HG03103 (cell line): ENCODE results near the gene R3HDM2.
"Not testable (repeated sequence)": the region's sequence is repeated elsewhere in the genome, so short reads cannot be mapped to it uniquely, and the experiment has no call there.

Experiments used
- ATAC-seq: cut with Tn5 transposase; IDR thresholded peaks from one replicate; pipeline ENCODE4 v1.9.1; 2021; ENCODE audit warnings: low read depth; ENCODE audit not compliant: unreplicated experiment

Gene R3HDM2

DNA sequence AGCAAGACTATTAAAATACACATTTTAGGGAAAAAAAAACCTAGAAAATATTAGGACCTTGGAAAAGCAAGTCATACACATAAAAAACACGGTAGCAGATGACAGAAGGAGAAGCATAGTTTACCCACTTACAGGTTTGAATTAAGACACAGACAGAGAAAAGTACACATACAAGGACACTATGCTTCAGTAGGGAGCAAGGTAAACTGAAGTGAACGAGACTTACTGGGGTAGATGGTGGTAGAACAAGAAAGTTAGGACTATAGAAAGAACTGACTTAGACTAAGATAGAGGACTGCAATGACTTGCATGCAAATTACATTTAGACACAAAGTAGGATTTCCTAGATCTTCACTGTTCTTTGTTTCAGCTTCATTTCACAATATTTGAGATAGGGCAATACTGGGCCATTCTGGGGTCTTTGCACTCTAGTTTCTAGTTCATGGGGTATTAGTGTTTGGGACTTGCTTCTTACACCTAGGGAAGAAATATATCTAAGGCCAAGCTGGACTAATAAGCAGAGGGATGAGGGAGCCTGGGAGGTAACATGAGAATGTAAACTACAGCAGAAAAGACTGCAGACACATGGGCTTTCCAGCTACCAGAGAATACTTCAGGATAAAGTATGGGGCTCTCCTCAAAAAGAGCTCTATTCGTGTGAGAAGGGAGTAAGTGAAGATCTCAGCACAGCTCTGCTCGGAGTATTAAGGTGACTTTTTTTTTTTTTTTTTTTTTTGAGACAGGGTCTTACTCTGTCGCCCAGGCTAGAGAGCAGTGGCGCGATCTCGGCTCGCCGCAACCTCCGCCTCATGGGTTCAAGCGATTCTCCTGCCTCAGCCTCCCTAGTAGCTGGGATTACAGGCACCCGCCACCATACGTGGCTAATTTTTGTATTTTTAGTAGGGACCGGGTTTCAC, 152.1 kb downstream of the R3HDM2 start:
- no peak for ATAC-seq

DNA sequence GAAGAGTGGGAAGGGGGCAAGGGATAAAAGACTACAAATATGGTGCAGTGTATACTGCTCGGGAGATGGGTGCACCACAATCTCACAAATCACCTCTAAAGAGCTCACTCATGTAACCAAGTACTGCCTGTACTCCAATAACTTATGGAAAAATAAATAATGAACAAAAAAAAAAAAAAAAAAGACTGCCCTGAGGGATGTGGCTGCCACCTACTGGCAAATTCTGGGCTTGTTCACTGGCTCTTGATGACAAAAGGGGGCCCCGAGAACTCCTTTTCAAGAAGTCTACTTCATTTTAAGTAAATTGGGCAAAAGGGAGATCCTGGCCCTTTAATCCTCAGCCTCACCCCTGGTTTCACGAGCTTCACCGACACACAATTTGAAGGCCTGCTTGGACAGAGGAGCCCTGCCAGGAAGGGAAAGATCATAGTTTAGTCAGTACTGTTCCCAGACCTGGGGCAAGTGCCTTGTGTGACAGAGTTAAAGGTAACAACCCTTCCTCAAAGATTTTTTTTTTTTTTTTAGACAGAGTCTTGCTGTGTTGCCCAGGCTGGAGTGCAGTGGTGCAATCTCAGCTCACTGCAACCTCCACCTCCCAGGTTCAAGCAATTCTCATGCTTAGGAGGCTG, 153.8 kb downstream of the R3HDM2 start:
- no peak for ATAC-seq

DNA sequence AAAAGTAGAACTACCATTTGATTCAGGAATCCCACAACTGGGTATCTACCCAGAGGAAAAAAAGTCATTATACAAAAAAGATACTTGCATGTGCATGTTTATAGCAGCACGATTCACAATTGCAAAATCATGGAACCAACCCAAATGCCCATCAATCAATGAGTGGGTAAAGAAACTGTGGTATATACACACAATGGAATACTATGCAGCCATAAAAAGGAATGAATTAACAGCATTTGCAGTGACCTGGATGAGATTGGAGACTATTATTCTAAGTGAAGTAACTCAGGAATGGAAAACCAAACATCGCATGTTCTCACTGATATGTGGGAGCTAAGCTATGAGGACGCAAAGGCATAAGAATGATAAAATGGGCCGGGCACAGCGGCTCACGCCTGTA, 154.6 kb downstream of the R3HDM2 start:
- not testable (repeated sequence) for ATAC-seq

DNA sequence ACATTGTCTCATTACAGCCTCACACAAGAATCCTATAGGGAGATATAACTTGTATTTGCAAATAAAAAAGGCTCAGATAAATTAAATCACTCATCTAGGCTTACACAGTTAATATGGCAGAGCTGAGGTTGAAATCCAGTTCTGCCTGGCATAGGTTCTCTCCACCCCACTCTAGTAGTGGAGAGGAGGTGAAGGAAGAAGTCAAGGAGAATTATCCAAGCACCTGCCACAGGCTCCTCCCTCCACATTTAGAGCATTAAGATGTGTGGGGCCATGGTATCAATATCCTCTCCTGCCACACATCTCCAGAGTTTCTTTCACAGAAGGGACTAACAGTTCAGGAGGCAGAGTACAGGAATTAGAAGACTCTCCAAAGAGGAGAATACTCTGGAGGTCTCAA, 157.3 kb downstream of the R3HDM2 start:
- ATAC-seq: no peak

DNA sequence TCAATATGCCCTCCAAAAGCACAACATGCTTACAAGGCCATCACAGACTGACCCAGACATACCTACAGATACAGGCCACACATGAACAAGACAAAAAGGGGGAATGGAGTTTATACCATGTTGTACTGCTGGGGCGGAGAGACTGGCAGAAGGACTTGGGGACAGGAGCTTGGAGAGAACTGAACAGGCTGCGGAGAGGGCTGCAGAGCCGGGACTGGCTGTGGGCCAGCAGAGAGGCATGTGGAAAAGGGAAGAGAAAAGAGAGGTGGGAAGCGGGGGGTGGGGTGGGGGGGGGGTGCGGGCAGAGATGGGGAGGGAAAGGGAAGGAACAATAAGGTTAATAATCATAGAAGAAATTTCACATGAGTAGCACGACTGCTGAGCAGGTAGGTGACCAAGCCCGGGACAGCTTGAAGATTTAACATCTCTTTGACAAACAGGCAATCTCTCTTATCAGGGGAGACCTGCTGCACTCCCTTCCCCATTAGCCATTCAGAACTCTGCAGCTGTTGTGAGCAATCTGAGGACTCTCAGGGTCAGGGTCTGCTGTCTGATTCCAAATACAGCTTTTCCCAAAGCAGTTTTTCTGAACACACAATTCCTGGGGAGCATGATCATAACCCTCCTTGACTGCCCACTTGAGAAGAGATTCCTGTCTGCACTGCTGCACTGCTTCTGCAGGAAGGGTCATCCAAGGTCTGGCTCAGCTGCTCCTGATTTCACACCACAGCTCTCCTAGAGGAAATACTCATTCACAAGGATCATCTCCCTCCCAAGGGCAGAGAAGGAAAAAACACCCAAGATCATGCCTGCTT, 158.3 kb downstream of the R3HDM2 start:
- no peak for ATAC-seq

DNA sequence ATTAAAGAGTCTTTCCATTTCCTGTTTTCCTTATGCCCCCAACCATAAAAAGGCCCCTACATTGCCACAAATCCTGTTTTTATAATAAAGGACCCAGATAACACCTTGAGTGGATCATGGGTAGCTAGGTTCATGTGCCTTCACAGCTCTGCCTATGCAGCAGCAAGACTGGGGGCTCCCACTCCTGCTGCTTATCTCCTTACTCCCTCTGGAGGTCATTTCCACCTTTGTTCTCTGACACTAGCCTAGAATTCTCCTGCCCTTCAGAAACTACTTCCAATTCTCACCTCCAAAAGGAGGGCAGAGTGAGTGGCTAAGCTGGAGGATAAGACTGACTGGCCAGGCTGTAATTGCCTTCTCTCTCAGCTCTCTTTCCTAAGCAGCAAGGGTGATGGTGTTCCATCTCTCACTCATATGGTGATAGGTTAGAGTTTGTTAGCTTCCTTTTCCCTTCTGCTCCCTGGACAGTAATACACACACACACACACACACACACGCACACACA, 159.8 kb downstream of the R3HDM2 start:
- ATAC-seq: no peak

DNA sequence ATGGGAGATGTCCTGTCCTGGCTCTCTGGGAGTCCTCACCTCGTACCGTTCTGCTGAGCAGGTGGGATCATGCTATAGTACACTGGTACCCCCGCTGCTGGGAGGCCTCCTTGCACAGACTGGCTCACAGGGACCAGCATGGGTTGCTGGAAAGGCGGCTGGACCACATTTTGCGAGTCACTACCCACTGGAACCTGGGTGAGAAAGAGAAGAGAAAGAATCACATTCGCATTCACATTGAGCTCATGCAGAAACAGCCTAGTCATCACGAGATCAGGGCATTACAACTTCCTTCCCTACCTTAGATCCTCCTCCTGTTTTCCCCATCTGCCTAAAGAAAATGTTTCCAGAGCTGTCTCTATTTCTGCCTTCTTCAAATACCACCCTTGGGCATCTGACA, 162.6 kb downstream of the R3HDM2 start:
- ATAC-seq: no peak

DNA sequence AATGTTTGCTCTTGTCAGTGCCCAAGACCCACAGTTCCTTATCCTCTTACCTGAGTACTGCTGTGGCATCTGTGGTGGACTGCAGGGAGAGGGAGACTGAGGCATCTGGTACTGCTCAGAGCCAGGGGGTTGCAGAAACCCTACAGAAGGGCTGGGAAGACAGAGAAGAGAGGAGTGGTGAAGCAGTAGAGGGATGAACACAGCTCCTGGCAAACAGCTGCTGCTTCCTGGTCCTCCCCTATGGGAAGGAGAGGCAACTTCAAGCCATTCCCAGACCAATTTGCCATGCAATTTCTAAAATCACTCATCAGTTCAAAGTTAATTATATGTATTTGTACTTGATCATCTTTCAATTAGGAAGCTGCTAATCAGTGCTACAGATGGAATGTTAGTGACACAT, 164.2 kb downstream of the R3HDM2 start:
- no peak for ATAC-seq

DNA sequence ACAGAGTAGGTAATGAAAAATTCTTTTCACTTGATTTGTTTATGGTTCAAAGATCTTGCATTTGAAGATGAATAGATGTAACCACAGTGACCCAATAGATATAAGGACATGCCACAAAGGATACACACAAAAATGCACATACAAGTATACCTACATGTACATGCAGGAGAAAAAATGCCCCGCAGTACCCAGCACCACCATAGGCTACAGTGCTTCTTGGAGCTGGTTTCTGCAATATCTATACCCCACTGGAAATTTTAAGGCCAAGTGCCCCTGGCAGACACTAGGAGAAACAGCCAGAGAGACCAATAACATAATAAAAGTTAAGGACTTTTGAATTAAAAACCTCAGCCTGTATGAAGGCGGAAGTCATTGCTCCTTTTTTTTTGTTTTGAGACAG, 167.7 kb downstream of the R3HDM2 start:
- ATAC-seq: no peak

DNA sequence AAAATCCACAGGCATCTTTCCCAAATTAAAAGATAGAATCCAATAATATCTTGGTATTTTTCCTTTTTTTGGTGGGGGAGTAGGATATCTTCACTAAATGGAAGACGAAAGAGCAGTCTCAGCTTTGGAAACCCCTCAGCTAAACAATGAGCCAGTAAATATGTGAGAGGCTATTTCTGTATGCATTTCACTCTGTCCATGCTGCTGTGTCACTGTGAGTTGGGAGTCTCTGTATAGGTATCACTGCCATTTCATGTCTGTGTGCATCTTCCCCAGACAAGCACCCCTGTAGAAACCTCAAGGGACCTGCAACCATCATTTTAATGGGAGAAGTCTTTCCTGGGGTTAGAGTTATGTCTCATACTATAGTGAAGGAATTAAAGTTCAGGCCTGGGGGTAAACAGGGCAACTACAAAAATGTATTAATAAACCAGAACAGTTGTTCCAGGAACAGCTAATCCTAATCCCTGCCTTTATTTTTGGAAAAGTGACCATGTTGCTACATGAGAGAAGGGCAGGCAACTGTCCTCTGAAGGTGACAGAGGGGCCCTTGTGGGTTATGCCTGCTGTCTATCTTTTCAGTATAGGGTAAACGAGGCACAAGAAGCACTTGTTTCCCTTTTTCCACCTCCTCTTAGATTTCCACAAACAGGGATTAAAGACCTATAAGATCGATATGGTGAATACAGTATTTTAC, 168.6 kb downstream of the R3HDM2 start:
- no peak for ATAC-seq

DNA sequence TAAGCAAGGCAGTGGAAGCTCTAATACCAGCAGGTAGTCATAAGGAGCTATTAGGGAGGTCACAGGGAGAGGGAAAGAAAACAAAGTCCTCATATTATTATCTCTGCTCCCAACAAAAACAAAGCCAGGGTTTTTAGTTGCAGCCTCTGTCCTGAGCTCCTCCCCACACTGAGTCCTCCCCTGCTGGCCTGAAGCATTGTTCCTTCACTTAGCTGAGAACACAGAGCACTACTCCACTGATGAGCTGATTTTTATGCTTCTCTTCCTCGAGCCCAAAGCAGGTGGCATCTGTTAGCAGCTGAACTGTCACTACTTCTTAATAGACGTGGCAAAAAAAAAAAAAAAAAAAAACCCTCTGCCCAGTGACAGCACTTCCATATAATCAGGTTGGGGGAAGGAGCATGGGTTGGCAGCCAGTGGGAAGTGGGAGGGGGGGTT, 169.4 kb downstream of the R3HDM2 start:
- no peak for ATAC-seq

DNA sequence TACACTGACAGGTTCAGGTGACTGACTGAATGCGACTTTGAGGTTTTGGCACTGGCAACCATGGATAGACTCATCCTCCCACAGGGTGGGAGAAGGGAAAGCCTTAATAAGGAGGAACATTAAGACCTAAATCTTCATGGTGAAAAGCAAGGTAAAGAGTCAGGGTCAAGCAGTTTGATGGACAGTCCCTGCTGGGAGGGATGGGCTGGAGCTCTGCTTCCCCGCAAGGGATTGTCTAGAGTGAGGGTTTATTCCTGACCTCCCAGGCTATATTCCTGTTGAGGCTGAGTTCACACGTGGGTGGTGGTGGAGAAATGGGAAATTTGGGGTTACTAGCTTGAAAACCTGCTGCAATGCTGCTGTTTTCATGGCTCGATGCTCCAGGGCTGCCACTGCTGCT, 170.5 kb downstream of the R3HDM2 start:
- ATAC-seq: no peak

DNA sequence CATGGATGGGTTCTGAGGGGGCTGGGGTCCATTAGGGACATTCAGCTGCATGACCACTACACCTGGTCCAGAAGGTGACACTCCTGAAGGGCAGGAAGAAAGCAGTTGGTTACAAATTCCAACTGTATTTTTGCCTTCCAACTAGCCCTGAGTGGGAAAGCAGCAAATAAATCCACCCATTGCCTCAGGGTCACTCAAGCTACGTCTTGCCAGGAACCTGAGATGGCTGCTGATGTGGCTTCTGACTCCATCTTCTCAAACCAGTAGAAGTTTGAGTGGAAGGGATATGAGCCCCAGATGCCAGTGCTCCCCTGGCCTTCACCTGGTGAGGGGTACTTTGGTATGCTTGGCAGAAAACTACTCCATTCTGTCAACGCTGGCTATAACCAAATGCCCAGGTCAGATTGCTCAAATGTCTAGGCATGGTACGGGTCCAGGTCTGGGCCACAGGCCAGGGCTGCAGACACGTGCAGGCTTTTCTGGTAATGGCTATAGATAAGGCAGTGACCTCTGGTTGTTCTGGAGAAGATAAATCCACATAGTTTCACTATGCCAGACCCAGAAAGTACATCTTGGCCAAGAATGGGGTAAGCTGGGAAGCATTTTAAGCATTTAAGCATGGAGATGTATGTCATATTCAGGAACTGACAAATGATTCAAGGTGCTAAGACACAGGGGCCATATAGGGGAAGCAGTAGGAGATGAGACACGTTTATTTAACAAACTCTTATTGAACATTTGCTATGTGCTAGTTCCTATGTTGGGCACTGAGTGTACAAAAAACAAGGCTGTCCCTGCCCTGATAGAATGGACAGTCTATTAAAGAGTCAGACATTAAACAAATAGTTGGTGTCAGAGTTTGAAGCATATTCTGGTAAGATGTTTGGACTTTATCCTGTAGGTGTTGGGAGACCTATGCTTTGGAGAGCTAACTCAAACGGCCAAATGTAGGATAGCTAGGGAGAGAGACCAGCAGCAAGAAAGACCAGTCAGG, 171.6 kb downstream of the R3HDM2 start:
- ATAC-seq: no peak

DNA sequence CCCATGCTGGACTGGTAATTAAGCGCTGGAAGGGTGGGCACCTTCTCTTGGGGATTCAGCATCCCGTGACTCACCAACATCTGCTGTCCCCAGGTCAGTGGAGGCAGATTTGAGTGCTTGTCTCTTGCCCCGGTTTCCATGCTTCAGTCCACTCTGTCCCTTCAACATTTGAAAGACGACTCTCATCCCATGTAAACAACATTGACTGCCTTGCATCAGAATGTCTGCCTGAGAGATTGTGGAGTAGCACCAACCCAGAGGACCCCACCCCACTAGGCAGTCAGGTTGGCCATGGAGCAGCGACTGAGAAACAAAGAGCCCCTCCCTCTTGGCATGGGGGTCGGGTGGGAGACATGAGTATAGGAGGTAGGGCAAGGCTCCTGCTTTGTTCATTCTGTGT, 174.9 kb downstream of the R3HDM2 start:
- ATAC-seq: no peak

DNA sequence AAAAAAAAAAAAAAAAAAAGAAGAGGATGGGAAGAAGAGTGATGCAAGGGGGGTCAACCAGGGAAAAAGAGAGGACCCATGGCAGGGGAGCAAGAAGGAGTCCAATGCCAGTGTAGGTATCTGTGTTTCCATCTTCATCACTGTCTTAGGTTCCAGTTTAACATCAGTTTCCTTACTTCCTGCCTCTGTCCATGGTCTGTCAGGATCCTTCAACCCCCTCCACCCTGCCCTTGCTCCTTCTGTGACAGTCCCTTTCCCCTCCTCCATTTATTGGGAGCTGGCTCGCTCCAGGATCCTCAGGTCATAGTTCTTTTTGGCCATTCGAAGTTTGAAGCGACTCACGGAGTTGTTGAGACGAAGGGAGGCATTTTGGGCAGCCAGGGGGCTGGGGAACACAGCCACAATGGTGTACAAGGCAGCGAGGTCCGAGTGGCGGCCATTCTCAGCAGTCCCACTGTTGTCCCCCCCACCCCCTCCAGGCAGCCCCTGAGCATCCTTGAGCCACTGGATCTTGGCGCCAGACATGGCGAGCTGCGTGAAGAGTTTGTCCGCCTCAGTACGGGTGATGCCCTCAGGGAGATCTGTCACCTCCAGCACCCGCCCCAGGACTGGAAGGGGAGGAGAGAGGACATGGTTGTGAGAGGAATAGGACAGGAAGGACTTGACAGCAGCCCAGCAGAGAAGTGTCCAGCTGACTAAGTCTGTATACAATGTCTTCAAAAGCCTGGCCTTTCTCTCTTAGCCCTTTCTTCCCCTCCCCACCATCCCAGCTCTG, 176.2 kb downstream of the R3HDM2 start:
- ATAC-seq: no peak

DNA sequence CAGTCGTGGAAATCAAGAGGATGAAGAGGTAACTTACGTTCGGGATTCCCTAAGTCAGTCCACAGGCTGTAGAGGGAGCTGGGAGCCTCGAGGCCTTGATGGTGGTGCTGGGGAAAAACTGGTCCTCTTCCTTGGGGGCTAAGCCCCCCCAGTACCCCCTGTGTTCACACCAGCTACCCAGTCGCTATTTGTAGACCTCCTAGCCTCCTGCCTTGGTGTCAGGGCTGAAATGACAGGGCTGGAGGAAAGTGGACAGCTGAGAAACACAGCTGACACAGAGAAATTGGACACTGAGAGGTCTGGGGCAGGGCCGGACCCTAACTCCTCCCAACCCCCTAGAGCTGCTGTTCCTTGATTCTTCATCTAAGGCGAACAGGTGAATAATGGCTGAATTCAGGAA, 179.9 kb downstream of the R3HDM2 start, which contains the start of gene STAC3:
STAC3 (minus strand) TSS at position 232 of the 400 bp plus-strand sequence. CDS start 1,551 bp downstream, outside the sequence.
- no peak for ATAC-seq

DNA sequence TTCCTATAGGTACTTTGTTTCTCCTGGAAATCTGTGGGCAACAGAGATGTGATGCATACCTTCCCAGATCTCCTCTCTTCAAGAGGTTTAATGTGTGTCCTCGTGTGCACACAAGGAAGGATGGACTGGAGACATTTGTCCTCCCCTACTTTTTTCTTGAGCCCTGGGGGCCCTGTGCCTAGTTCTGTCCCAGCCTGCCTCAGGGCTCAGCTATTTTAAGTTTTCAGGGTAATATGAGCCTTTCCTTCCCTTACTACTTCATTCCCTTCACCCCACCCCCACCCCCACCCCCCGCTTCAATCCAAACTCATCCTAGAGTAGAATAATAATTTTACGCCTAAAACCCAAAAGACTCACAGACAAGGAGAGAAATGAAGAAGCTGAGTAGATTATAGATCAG, 180.3 kb downstream of the R3HDM2 start:
- ATAC-seq: no peak
